GM12878 (cell line): ENCODE data around the gene MGME1. TPM values are rescaled to one million over a fixed set of nuclear protein-coding genes. Genes with fewer than 3 reads are reported as not detected.

Experiments
- ATF7 ChIP-seq: fragments of 450-650 bp; IDR thresholded peaks from 2 replicates; pipeline ENCODE4 v1.6.1; 2016; ENCODE audit warnings: low read depth, mild to moderate bottlenecking
- BCL3 ChIP-seq: IDR thresholded peaks from 2 replicates; pipeline ENCODE4 v1.6.1; 2011; ENCODE audit warnings: borderline replicate concordance, low read depth, mild to moderate bottlenecking, moderate library complexity, low read length; ENCODE audit not compliant: insufficient read depth, poor library complexity, severe bottlenecking
- CEBPB ChIP-seq, 2 experiments: fragments of 150-350 bp in 1 of 2; IDR thresholded peaks; 2 replicates each; pipeline ENCODE4 v1.6.1; 2012 to 2014; ENCODE audit warnings: low read depth in 2 of 2, low read length in 2 of 2, borderline replicate concordance in 1 of 2, inconsistent platforms in 1 of 2
- CREB1 ChIP-seq: IDR thresholded peaks from 2 replicates; pipeline ENCODE4 v1.6.1; 2012; ENCODE audit warnings: low read depth, mild to moderate bottlenecking, inconsistent platforms
- DPF2 ChIP-seq: fragments of 450-650 bp; IDR thresholded peaks from 2 replicates; pipeline ENCODE4 v1.6.1; 2017; ENCODE audit warnings: mild to moderate bottlenecking
- ESRRA ChIP-seq: IDR thresholded peaks from 2 replicates; pipeline ENCODE4 v1.6.1; 2012; ENCODE audit warnings: mild to moderate bottlenecking, low read length, improper control_type of control experiment
- GABPA ChIP-seq: IDR thresholded peaks from 2 replicates; pipeline ENCODE4 v1.6.1; 2014; ENCODE audit warnings: antibody characterized with exemption, low read depth, mild to moderate bottlenecking, inconsistent platforms
- HSF1 ChIP-seq: fragments of 150-350 bp; IDR thresholded peaks from 2 replicates; pipeline ENCODE4 v1.6.1; 2014; ENCODE audit warnings: mild to moderate bottlenecking, low read depth, low read length
- IKZF2 ChIP-seq, 2 experiments: fragments of 450-650 bp; IDR thresholded peaks; 2 replicates each; pipeline ENCODE4 v1.6.1; 2017; ENCODE audit warnings: mild to moderate bottlenecking in 2 of 2, moderate library complexity in 2 of 2
- MEF2B ChIP-seq: fragments of 450-650 bp; IDR thresholded peaks from 2 replicates; pipeline ENCODE4 v1.6.1; 2018; ENCODE audit warnings: mild to moderate bottlenecking, moderate library complexity; ENCODE audit not compliant: partially characterized antibody, poor library complexity, severe bottlenecking
- NFIC ChIP-seq: IDR thresholded peaks from 2 replicates; pipeline ENCODE4 v1.6.1; 2012; ENCODE audit warnings: low read depth, mild to moderate bottlenecking, inconsistent platforms, low read length, moderate library complexity
- RELB ChIP-seq: fragments of 450-650 bp; IDR thresholded peaks from 2 replicates; pipeline ENCODE4 v1.6.1; 2017; ENCODE audit warnings: low read depth, mild to moderate bottlenecking, moderate library complexity
- RFX5 ChIP-seq: IDR thresholded peaks from 2 replicates; pipeline ENCODE4 v1.6.1; 2011; ENCODE audit warnings: low read depth, low read length, improper control_type of control experiment
- TARDBP ChIP-seq: IDR thresholded peaks from 2 replicates; pipeline ENCODE4 v1.6.1; 2016; ENCODE audit warnings: borderline replicate concordance
- WRNIP1 ChIP-seq: IDR thresholded peaks from 2 replicates; pipeline ENCODE4 v1.6.1; 2011; ENCODE audit warnings: low read depth, low read length, improper control_type of control experiment, borderline replicate concordance
- YY1 ChIP-seq: IDR thresholded peaks from 2 replicates; pipeline ENCODE4 v1.6.1; 2011; ENCODE audit warnings: low read depth, mild to moderate bottlenecking, low read length
- polyA plus RNA-seq, 11 experiments: library from polyadenylated mRNA; depleted of rRNA in 4 of 11; unstranded in 6 of 11; stranded (reverse) in 5 of 11; fragments of >200 nt; fragmentation: Nextera tagmentation in 4 of 11; fragmentation: Illumina TruSeq in 1 of 11; extraction: Ambion mirVana in 4 of 11; extraction: Trizol in 1 of 11; gene quantifications; 1 replicate in 1 of 11; 2 replicates in 10 of 11; pipeline versions ENCODE4 v1.2.1 to v1.2.3, GENCODE V29; 2011 to 2016; ENCODE audit warnings: inconsistent platforms in 2 of 11, missing spikeins in 2 of 11, low read depth in 1 of 11
- total RNA-seq, 4 experiments: library from RNA; depleted of rRNA in 3 of 4; stranded (reverse); fragments of >200 nt in 3 of 4; fragmentation: Illumina TruSeq in 1 of 4; extraction: Trizol in 1 of 4; gene quantifications; 2 replicates each; pipeline versions ENCODE4 v1.2.1 to v1.2.3, GENCODE V29; 2013 to 2021

MGME1 gene
- total and polyA plus RNA-seq, 10 of the 15 experiments (the other 5 are each of a cell fraction or from before 2014, with no cell fraction given) = 13.4 to 44.8 (median 30.6) TPM

- no peak for TF ChIP-seq WRNIP1
- TF ChIP-seq DPF2 = no peak
- TF ChIP-seq GABPA = no peak
- peak; percentile 93 for TF ChIP-seq ATF7
- 0 out of 2 replicates have a peak, but pooled peaks have one; percentile 26 for TF ChIP-seq NFIC
- TF ChIP-seq CEBPB (IDR thresholded peaks at IDR 0.05; ENCODE audit: borderline replicate concordance in 1 of 2, low read depth in 2 of 2, low read length in 2 of 2) = no peak
- TF ChIP-seq TARDBP = no peak
- TF ChIP-seq BCL3 = no peak
- TF ChIP-seq HSF1 = no peak
- no peak for TF ChIP-seq RELB
- 0 out of 2 replicates have a peak, but pooled peaks have one; percentile 31 for TF ChIP-seq CREB1
- TF ChIP-seq YY1 = 0 out of 2 replicates have a peak, but pooled peaks have one; percentile 9
- peak; percentile 85 for TF ChIP-seq MEF2B
- TF ChIP-seq ESRRA = no peak
- TF ChIP-seq RFX5 = no peak
- TF ChIP-seq IKZF2 (IDR thresholded peaks at IDR 0.05) = peak; percentile 56; a peak in 3 of 4 replicates
Observed at GRCh38 chr20:17943343-17943742, 25.5 kb upstream of the MGME1 start (continued).
